ENCODE data around the gene STPG4. TPM values are rescaled to one million over a fixed set of nuclear protein-coding genes. Genes with fewer than 3 reads are reported as not detected.

STPG4 gene
- total RNA-seq, 2 donors from 2014 or later = 1.4 TPM; not detected in 1

GRCh38 chr2:47039489-47039870 is 115.6 kb downstream of the STPG4 start:
- H3K27ac ChIP-seq = peak overlapping the region in 1 of 2 donors; percentile 9
- no peaks in the 10 kb centered on the region for H3K9me3 ChIP-seq
- intact Hi-C loops (cut with DNase I) = no loop called here
- TF ChIP-seq CTCF (IDR thresholded peaks at IDR 0.05) (no peak), POLR2A (IDR thresholded peaks at IDR 0.05) (no peak), POLR2AphosphoS5 (IDR thresholded peaks at IDR 0.05) (no peak)
- 55% methylated on average over 2 of the region's 2 CpGs for WGBS
- no peak overlapping the region for H3K4me3 ChIP-seq
- H3K4me1 ChIP-seq (replicated peaks) = peaks cover 6% of the 10 kb centered on the region
- DNase-seq (ENCODE audit: low spot score) = no peak
- H3K27me3 ChIP-seq (replicated peaks; ENCODE audit: insufficient read depth) = no peaks in the 10 kb centered on the region
- H3K36me3 ChIP-seq = no peaks in the 10 kb centered on the region

GRCh38 chr2:47038656-47039488 is 116.2 kb downstream of the STPG4 start:
- Histone ChIP-seq H3K9me3 (no peaks in the 10 kb centered on the region), H3K27me3 (replicated peaks; ENCODE audit: insufficient read depth) (no peaks in the 10 kb centered on the region), H3K36me3 (no peaks in the 10 kb centered on the region), H3K4me3 (no peak overlapping the region), H3K4me1 (replicated peaks) (peaks cover 6% of the 10 kb centered on the region), H3K27ac (peak overlapping the region in 1 of 2 donors; percentile 9)
- intact Hi-C loops (cut with DNase I) = no loop called here
- DNase-seq (ENCODE audit: low spot score) = no peak
- WGBS = 60% methylated on average over 9 of the region's 9 CpGs
- TF ChIP-seq CTCF (IDR thresholded peaks at IDR 0.05) (no peak), POLR2AphosphoS5 (IDR thresholded peaks at IDR 0.05) (no peak), POLR2A (IDR thresholded peaks at IDR 0.05) (no peak)

DNA sequence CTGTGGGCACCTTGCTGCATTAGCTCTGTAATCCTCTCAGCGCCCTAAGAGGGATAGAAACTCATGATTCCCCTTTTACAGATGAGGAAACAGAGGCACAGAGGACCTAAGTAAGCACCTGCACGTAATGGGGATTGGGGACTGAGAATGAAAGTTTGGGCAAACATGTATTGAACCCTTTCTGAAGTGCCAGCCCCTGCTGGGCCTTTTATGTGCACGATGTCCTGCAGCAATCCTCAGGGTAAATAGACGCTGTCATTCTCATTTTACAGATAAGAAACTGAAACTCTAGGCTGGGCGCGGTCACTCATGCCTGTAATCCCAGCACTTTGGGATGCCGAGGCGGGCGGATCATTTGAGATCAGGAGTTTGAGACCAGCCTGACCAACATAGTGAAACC is 117.4 kb downstream of the STPG4 start:
- no peak overlapping the region for H3K27ac ChIP-seq
- no peak for DNase-seq (ENCODE audit: low spot score)
- H3K4me3 ChIP-seq = no peak overlapping the region
- TF ChIP-seq POLR2AphosphoS5 (IDR thresholded peaks at IDR 0.05) (no peak), CTCF (IDR thresholded peaks at IDR 0.05) (no peak), POLR2A (IDR thresholded peaks at IDR 0.05) (no peak)
- 86% methylated on average over 9 of the region's 9 CpGs for WGBS
- H3K27me3 ChIP-seq (replicated peaks; ENCODE audit: insufficient read depth) = no peaks in the 10 kb centered on the region
- intact Hi-C loops (cut with DNase I) = no loop called here
- peaks cover 12% of the 10 kb centered on the region for H3K4me1 ChIP-seq (replicated peaks)
- H3K9me3 ChIP-seq = no peaks in the 10 kb centered on the region
- no peaks in the 10 kb centered on the region for H3K36me3 ChIP-seq

Other genes with a start within 250 kb of the STPG4 start
- 10 to 100 TPM; 77.9 to 88.4 TPM for gene MCFD2, start 239.5 kb downstream of the STPG4 start, total RNA-seq
- 10 to 100 TPM; 19.3 to 64.4 TPM for gene TTC7A, start 214.1 kb downstream of the STPG4 start, total RNA-seq
- gene CALM2, start 21.2 kb upstream of the STPG4 start, total RNA-seq = 100 to 1,000 TPM; 391 to 511 TPM
- 10 to 100 TPM; 38.8 to 59.9 TPM for gene EPCAM, start 214.0 kb upstream of the STPG4 start, total RNA-seq
- gene MSH2, start 247.8 kb upstream of the STPG4 start, total RNA-seq = 10 to 100 TPM; 14.0 to 17.9 TPM

Data from prostate gland (tissue), 2 donors.